CD4-positive, alpha-beta T cell treated with Interleukin-2 at 100 ng/mL for 4 hours (primary cell): ENCODE results near the gene PLAU.

ENCODE experiments used
- DNase-seq: peaks from one replicate; pipeline ENCODE4 v3.0.0-alpha.2; 2020; ENCODE audit warnings: low spot score

Gene PLAU

GRCh38 chr10:73910764-73911552 is at the start of gene PLAU:
PLAU (plus strand) TSS chr10:73911132; CDS start chr10:73911556, 424 bp downstream.
- DNase-seq: peak; percentile 27

- DNase-seq: no peak
These were observed 48.9 kb upstream of the PLAU start for GRCh38 chr10:73862011-73862410.

DNA sequence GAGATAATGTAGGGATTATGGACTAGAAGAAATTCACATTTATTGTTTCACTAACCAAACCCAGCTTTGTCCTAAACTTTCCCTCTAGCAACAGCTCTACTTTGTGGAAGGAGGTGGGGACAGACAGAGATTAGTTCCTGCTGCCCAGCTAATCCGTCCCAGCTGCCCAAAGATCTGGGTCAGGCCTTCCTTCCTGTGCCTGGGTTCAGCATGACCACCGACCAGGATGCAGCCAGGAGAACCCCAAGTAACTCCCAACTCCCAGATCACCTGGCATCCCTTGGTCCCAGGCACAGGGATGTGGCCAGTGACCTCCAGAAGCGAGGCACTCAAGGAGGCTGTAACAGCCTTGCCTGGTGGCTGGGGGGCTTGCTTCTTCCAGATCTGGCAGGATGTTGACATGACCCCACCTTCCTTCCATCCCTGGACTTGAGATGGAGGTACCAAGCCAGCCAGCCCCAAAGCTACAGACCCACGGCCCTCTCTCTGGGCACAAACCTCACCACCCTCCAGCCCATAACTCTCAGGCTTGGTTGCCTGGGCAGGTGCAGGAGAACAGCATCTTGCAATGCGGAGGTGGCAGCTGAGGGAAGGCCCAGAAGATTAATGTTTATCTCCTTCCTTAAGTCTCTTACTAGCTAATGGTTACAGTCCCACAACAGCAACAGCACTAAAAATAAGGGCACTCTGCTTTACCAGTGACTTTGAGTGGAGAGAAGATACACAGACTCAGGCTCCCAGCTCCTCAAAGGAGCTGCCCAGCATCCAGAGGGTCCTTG is 47.7 kb upstream of the PLAU start:
- no peak for DNase-seq

DNA sequence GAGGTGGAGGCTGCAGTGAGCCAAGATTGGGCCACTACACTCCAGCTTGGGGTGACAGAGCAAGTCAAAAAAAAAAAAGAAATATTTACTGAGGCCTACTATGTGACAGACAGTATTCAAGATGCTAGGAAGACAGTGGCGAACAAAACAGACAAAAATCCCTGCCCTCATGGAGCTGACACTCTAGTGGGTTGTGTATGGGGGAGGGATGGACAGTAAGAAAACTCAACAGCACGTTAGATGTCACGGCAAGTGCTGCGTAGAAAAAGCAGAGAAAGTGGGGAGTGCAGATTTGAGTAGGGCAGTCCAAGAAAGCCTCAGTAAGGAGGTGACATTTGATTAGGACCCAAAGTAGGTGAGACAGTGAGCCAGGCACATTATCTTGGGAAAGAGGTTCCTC is 46.7 kb upstream of the PLAU start:
- DNase-seq: no peak

- no peak for DNase-seq
These were observed 45.8 kb upstream of the PLAU start for GRCh38 chr10:73865107-73865458.

GRCh38 chr10:73865459-73866442 is 45.2 kb upstream of the PLAU start:
- peak; percentile 51 for DNase-seq

DNA sequence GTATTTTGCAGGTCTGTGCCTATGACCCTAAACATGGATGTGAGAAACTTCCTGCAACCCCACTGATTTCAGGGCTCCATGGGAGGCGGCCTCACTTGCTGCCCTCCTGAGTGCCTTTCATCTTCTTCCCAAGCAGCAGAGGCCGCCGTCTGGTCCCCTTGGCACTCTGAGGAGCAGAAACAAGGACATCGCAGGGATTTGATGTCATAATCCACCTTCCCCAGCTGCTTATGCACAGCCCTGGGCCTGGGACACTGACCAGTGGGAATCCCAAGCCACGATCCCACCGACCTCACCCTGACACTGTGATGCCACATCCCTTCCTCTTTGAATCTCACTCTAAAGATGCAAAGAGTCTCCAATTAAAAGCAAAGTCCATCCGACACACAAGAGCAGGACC is 44.3 kb upstream of the PLAU start:
- no peak for DNase-seq

DNA sequence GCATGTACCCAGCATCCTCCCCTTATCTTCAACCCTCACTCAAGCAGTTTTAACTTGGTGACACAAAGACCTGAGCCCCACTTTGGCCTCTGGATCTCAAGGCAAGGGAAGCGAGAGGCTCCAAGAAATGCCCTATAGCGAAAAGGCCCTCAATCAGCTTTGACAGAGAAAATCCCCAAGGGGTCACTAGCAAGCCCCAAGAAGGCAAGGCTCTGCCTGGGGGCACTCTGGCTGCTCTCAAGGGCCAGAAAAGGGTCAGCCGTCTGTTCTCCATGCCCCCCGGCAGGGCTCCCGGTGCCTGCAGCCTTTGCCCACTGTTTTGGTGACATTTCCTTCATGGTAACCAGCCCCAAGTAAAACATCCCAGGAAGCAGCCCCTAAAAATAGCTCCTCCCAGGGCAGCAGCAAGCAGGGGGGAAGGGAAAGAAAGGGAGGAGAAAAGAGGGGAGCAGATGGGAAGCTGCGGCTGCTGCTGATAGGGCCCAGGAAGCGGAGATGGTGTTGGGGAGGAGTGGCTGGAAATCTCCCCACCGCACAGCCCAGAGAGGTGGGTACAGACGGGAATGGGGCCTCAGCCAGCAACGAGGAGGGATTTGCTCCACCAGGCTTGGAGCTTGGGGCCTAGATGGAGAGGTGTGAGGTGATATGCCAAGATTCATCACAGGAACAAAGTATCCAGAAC is 43.7 kb upstream of the PLAU start:
- DNase-seq: no peak

DNA sequence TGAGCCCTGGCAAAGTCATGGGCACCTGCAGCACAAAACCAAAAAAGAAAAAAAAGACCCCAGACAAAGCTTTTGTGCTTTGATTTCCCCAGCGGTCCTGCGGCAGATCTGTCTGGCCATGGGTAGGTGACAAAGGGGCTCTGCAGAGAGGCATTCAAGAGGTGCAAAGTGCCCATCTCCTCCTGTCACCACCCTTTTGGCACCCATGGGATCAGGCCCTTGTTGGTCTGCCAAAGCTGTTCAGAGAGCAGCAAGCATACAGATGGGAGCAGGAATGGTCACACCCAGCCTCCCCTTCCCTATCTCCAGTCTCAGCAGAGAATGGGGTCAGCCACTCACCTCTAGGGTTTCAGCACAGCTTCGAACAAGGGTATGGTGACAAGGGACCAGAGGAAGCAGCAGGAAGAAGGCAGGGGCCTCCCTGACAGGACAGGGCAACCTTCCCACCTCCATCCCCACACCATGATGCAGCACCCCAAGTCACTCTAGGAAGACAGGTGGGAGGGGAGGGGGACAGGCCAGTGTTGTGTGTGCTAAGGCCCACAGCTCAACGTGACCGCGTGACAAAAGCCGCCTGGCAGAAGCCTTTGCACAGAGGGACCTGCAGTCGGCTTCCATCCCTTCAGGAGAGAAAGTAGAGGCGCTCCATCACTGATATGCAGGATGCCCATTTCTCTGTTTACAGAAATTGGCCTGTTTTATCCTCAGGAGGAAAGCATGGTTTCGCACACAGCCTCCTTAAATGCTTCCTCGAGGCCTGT is 42.9 kb upstream of the PLAU start:
- no peak for DNase-seq

- DNase-seq: no peak
These were observed 42.2 kb upstream of the PLAU start for GRCh38 chr10:73868655-73869195.

- no peak for DNase-seq
These were observed 39.4 kb upstream of the PLAU start for GRCh38 chr10:73871295-73872189.

DNA sequence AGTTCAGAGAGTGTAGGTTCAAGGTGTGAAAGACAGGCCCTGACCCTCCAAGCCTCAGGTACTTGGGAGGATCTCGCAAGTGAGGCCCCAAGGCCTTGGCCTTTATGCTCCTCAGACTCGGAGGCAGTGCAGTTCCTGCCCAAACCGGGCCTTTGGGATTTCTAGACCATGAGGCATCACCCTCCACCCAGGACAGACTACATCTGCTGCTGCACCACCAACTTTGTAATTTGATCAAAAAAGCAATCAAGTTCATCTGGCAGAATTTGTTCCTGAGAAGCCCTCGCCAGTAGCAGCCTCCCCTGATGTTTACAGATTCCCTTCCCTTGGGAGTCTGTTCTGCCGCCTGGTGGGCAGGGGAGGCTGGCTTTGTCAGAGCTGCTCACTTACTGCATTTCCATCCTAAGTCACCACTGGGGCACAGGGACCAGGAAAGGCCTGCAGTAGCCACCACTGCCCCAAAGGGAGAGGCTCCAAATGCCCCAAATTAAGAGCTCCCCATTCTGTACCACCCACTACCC is 38.7 kb upstream of the PLAU start:
- no peak for DNase-seq

DNA sequence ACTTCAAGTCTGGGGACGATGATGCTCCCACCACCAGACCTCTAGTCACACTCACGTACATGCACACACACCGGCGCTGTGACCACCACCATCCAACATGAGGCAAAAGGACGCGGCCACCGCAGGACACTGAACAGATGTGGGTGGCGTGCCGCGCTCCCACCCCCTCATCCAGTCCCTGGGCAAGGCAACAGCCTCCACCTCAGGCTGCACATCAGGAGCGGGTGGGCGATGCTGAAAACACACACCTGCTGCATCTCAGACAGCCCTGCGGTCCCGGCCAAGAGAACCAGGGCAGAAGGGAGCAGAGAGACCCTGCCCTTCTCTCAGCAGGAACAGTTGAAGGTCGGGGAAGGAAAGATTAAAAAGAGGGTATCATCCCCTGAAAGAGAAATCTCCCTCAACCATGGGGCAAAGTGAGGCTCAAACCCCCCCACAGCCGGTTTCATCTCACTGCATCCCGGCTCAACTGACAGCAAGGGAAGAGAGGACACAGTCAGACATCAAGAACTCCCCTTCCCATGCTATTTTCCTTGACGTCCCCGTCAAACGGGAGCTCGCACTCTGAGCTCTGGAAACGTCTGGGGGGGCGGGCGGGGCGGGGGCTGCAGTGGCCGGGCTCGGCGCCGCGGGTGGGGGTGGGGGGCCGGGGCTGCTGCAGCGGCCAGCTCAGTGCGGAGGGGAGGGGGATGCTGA is 37.6 kb upstream of the PLAU start:
- no peak for DNase-seq

GRCh38 chr10:73873838-73874215 is 37.1 kb upstream of the PLAU start:
- DNase-seq: no peak

GRCh38 chr10:73874267-73875138 is 36.4 kb upstream of the PLAU start, which contains the start of gene CAMK2G:
CAMK2G (minus strand) TSS chr10:73874555; CDS start chr10:73874461, 94 bp downstream.
- DNase-seq: peak; percentile 85

- DNase-seq: peak; percentile 80
These were observed 35.8 kb upstream of the PLAU start for GRCh38 chr10:73875139-73875475.

GRCh38 chr10:73876157-73876556 is 34.8 kb upstream of the PLAU start:
- no peak for DNase-seq

GRCh38 chr10:73876566-73876965 is 34.4 kb upstream of the PLAU start:
- no peak for DNase-seq
